HG02642 (cell line): ENCODE data around the gene SULT1C3.

Source experiments
- ATAC-seq: cut with Tn5 transposase; IDR thresholded peaks from one replicate; pipeline ENCODE4 v1.9.1; 2021; ENCODE audit warnings: mild to moderate bottlenecking; ENCODE audit not compliant: unreplicated experiment, poor library complexity

The SULT1C3 gene

GRCh38 chr2:108297436-108298141 is 57.8 kb downstream of the SULT1C3 start:
- ATAC-seq = no peak

GRCh38 chr2:108301558-108301957 is 61.8 kb downstream of the SULT1C3 start:
- no peak for ATAC-seq

DNA sequence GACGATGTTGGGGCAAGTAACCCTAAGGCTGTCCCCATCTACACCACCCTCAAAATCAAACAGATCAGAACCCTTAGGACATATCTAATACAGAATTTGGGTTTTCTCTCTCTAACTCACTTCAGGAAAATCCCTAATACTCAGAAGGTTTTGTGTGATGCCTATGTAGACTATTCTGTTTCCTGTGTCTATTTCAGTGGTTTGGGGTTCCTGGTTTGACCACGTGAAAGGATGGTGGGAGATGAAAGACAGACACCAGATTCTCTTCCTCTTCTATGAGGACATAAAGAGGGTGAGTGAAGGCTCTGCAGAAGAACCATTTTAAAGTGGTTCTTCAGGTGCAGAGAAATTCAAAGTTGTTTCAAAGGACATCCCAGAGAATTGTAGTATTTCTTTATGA is 65.2 kb downstream of the SULT1C3 start:
- peak; percentile 69 for ATAC-seq

DNA sequence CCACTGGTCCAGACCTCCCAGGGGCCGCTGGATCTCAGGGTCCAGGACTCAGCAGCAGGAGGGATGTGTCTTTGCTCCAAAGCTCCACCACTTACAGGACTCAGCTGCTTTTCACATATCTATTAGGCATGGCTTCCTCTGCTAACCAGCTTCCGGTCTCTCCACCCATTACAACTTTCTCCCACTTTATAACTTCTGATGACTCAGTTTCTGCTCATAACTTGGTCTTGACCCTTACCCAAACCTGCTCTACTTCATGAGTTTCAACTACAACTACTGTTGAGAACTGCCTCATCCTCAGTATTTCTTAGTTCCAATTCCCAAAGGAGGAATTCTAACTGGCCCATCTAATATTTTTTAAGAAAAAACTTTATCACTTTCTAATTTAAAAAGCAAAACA is 66.1 kb downstream of the SULT1C3 start:
- ATAC-seq = no peak

- no peak for ATAC-seq
Measured at GRCh38 chr2:108309903-108310302, 70.1 kb downstream of the SULT1C3 start.
